ENCODE results near the gene ZNF286A.
A peak's percentile ranks its signal among the peaks of the same experiment; 100 is the strongest.
"Not testable (repeated sequence)": the region's sequence is repeated elsewhere in the genome, so short reads cannot be mapped to it uniquely, and the experiment has no call there.

Gene ZNF286A

DNA sequence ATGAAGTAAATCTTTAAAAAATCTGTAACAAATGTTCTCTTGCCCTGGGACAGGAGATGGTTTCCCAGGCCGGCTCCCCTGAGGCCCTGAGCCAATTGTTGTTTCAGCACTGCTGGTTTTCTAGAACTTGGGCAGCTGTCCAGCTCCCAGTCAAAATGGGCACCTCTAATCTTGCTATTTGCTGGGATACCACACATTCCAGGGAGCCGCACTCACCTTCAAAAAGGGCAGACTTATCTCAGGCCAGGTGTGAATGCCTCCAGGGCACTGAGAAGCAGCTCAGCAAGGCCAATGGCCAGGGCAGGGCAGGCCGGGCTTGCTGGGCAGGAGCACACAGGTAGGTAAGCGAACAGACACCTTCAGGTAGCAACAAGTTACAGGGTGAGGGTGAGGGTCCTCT lies 39.9 kb upstream of the ZNF286A start:
- Histone ChIP-seq H3K27ac (ENCODE audit: low read length) (no peak overlapping the region), H3K4me3 (ENCODE audit: low read length in 2 of 2) (no peak overlapping the region), H3K36me3 (ENCODE audit: control insufficient read depth in 2 of 2, insufficient read depth in 2 of 2, low read length in 2 of 2) (peaks cover 0 to 6% of the 10 kb centered on the region in 2 donors), H3K9ac (ENCODE audit: low read length in 2 of 2) (no peak overlapping the region), H3K4me1 (ENCODE audit: control insufficient read depth, insufficient read depth, low read length) (no peaks in the 10 kb centered on the region), H3K27me3 (ENCODE audit: control insufficient read depth in 1 of 2, insufficient read depth in 2 of 2, low read length in 2 of 2) (no peaks in the 10 kb centered on the region), H3K9me3 (ENCODE audit: control insufficient read depth in 2 of 2, low read length in 2 of 2) (no peaks in the 10 kb centered on the region)

DNA sequence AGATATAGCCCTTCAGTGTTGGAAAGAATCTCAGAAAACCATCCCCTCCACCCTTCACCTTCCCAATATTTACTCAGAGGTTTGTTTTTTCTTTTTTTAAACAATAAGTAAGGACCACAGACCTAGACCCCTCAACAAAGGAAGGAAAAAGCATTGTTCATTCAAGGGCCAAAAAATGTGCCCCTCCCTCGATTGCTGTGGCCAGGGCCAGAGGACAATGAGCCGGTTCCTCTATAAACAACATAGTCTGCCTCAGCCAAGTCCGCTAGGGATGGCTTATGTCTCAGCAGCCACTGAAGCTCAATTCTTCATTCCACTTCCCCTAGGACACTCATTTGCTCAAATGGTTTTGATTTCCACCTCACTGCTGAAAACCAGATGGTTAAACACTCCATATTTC lies 39.5 kb upstream of the ZNF286A start:
- no peaks in the 10 kb centered on the region for H3K9me3 ChIP-seq (ENCODE audit: control insufficient read depth in 2 of 2, low read length in 2 of 2)
- no peaks in the 10 kb centered on the region for H3K27me3 ChIP-seq (ENCODE audit: control insufficient read depth in 1 of 2, insufficient read depth in 2 of 2, low read length in 2 of 2)
- peaks cover 0 to 6% of the 10 kb centered on the region in 2 donors for H3K36me3 ChIP-seq (ENCODE audit: control insufficient read depth in 2 of 2, insufficient read depth in 2 of 2, low read length in 2 of 2)
- H3K4me1 ChIP-seq (ENCODE audit: control insufficient read depth, insufficient read depth, low read length), result no peaks in the 10 kb centered on the region
- no peak overlapping the region for H3K27ac ChIP-seq (ENCODE audit: low read length)
- H3K9ac ChIP-seq (ENCODE audit: low read length in 2 of 2), result no peak overlapping the region
- no peak overlapping the region for H3K4me3 ChIP-seq (ENCODE audit: low read length in 2 of 2)

DNA sequence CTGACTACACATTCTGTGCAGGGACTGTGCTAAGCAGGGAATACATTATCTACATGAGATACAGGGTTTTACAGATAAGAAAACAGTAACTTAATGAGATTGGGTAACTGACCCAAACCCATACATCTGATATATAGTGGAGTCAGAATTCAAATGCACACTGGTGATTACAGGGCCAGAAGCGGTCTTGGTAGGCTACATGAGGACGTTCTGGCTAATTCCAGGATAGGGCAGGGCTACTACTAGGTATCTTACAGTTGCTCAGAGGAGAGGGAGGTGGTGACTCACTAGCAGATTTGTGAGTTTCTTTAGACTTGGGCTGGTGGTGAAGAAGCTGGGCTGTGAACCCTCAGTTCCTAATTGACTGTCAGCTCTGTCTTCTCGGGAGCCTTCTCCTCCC lies 36.9 kb upstream of the ZNF286A start:
- Histone ChIP-seq H3K9ac (ENCODE audit: low read length in 2 of 2) (no peak overlapping the region), H3K4me1 (ENCODE audit: control insufficient read depth, insufficient read depth, low read length) (no peaks in the 10 kb centered on the region), H3K27me3 (ENCODE audit: control insufficient read depth in 1 of 2, insufficient read depth in 2 of 2, low read length in 2 of 2) (no peaks in the 10 kb centered on the region), H3K9me3 (ENCODE audit: control insufficient read depth in 2 of 2, low read length in 2 of 2) (no peaks in the 10 kb centered on the region), H3K4me3 (ENCODE audit: low read length in 2 of 2) (no peak overlapping the region), H3K27ac (ENCODE audit: low read length) (no peak overlapping the region), H3K36me3 (ENCODE audit: control insufficient read depth in 2 of 2, insufficient read depth in 2 of 2, low read length in 2 of 2) (peaks cover 0 to 6% of the 10 kb centered on the region in 2 donors)

DNA sequence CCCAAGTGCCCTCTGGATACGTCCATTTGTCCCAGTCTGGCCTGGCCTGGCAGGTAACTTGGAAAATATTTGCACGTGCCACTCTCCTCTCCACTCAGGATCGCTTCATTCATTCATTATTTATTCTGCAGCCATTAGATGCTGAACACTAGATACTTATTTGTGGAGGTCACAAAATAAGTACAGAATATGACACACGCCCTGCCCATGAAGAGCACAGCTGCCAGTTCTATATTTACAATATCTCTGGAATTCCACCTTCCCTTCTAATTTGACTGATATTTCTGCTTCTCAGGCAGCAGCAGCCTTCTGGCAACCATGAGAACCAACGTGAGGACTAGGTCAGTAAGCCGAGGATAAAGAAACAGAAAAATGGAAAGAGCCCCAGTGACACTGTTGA lies 36.4 kb upstream of the ZNF286A start:
- no peak overlapping the region for H3K4me3 ChIP-seq (ENCODE audit: low read length in 2 of 2)
- no peaks in the 10 kb centered on the region for H3K9me3 ChIP-seq (ENCODE audit: control insufficient read depth in 2 of 2, low read length in 2 of 2)
- H3K4me1 ChIP-seq (ENCODE audit: control insufficient read depth, insufficient read depth, low read length), result no peaks in the 10 kb centered on the region
- H3K36me3 ChIP-seq (ENCODE audit: control insufficient read depth in 2 of 2, insufficient read depth in 2 of 2, low read length in 2 of 2), result peaks cover 0 to 6% of the 10 kb centered on the region in 2 donors
- no peak overlapping the region for H3K27ac ChIP-seq (ENCODE audit: low read length)
- no peak overlapping the region for H3K9ac ChIP-seq (ENCODE audit: low read length in 2 of 2)
- no peaks in the 10 kb centered on the region for H3K27me3 ChIP-seq (ENCODE audit: control insufficient read depth in 1 of 2, insufficient read depth in 2 of 2, low read length in 2 of 2)

DNA sequence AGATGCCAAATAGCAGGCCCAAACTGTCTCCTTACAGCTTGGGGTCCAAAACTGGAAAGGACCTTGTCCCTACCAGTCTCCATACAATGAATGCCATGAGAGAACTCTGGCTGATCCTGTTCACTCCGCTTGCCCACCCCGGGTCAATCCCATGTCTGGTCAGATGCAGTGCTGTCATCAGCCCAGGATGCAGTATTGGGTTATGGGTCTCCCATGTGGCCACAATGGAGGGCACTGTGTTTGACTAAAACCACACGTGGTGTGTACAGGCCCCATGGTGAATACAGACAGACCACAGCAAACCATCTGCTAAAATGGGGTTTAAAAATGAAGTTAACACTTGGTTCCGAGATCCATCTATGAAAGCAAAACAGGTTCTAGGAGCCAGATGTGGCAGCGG lies 35.9 kb upstream of the ZNF286A start:
- H3K4me3 ChIP-seq (ENCODE audit: low read length in 2 of 2), result no peak overlapping the region
- H3K4me1 ChIP-seq (ENCODE audit: control insufficient read depth, insufficient read depth, low read length), result no peaks in the 10 kb centered on the region
- H3K36me3 ChIP-seq (ENCODE audit: control insufficient read depth in 2 of 2, insufficient read depth in 2 of 2, low read length in 2 of 2), result peaks cover 0 to 6% of the 10 kb centered on the region in 2 donors
- H3K9me3 ChIP-seq (ENCODE audit: control insufficient read depth in 2 of 2, low read length in 2 of 2), result no peaks in the 10 kb centered on the region
- H3K9ac ChIP-seq (ENCODE audit: low read length in 2 of 2), result no peak overlapping the region
- no peaks in the 10 kb centered on the region for H3K27me3 ChIP-seq (ENCODE audit: control insufficient read depth in 1 of 2, insufficient read depth in 2 of 2, low read length in 2 of 2)
- no peak overlapping the region for H3K27ac ChIP-seq (ENCODE audit: low read length)

DNA sequence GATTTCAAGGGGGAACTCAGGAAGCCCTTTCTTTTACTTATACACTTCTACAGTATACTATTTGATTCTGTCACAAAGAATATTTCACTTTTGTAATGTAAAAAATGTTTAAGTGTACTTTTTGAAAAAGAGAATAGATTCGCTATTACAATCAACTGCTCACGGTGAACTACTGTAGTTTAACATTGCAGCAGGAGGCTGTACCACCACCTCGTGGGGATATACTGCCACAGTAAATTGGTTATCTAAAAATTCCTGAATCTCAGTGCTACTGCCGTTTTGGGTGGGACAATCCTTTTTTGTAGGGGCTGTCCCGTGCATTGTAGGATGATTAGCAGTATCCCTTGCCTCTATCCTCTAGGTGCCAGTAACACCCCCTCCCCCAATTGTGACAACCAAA lies 30.0 kb upstream of the ZNF286A start:
- not testable (repeated sequence) for H3K9ac ChIP-seq (ENCODE audit: low read length in 2 of 2); H3K9me3 ChIP-seq (ENCODE audit: control insufficient read depth in 2 of 2, low read length in 2 of 2); H3K27ac ChIP-seq (ENCODE audit: low read length); H3K4me1 ChIP-seq (ENCODE audit: control insufficient read depth, insufficient read depth, low read length); H3K36me3 ChIP-seq (ENCODE audit: control insufficient read depth in 2 of 2, insufficient read depth in 2 of 2, low read length in 2 of 2); H3K27me3 ChIP-seq (ENCODE audit: control insufficient read depth in 1 of 2, insufficient read depth in 2 of 2, low read length in 2 of 2); H3K4me3 ChIP-seq (ENCODE audit: low read length in 2 of 2)

DNA sequence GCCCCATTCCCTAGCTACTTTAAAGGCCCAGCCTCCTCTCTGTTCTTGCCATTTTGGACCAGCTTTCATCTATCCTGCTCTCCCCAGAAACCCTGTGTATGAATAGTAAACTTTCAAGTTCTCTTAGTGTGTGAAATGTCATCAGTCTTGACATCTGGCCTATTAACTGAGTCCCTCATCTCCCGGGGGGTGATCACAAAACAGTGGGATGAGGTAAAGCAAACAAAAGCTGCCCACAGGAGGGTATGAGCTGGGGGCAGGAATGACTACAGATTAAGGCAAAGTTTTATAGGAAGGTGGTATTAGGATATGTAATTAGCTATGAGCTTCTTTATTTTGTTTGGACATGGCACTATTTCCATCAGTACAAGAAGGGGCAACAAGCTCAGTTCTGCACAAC lies 24.9 kb upstream of the ZNF286A start:
- H3K36me3 ChIP-seq (ENCODE audit: control insufficient read depth in 2 of 2, insufficient read depth in 2 of 2, low read length in 2 of 2); H3K27me3 ChIP-seq (ENCODE audit: control insufficient read depth in 1 of 2, insufficient read depth in 2 of 2, low read length in 2 of 2); H3K9me3 ChIP-seq (ENCODE audit: control insufficient read depth in 2 of 2, low read length in 2 of 2); H3K4me3 ChIP-seq (ENCODE audit: low read length in 2 of 2); H3K9ac ChIP-seq (ENCODE audit: low read length in 2 of 2); H3K27ac ChIP-seq (ENCODE audit: low read length); H3K4me1 ChIP-seq (ENCODE audit: control insufficient read depth, insufficient read depth, low read length): not testable (repeated sequence)

DNA sequence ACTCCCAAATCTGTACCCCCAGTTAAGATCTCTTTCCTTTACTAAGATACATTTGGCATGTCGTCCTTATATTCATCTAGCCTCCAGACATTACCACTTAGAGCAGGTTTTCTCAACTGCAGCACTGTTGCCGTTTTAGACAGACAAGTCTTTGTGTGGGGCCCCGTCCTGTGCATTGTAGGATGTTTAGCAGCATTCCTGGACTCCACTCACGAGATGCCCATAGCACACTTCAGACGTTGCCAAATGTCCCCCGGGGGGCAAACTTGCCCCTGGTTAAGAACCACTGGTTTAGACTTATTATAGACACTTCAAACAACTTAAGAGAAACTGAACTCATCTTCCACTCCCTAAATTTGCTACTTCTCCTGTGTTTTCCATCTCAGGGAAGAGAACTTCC lies 23.6 kb upstream of the ZNF286A start:
- not testable (repeated sequence) for H3K4me3 ChIP-seq (ENCODE audit: low read length in 2 of 2); H3K27me3 ChIP-seq (ENCODE audit: control insufficient read depth in 1 of 2, insufficient read depth in 2 of 2, low read length in 2 of 2); H3K4me1 ChIP-seq (ENCODE audit: control insufficient read depth, insufficient read depth, low read length); H3K9me3 ChIP-seq (ENCODE audit: control insufficient read depth in 2 of 2, low read length in 2 of 2); H3K9ac ChIP-seq (ENCODE audit: low read length in 2 of 2); H3K36me3 ChIP-seq (ENCODE audit: control insufficient read depth in 2 of 2, insufficient read depth in 2 of 2, low read length in 2 of 2); H3K27ac ChIP-seq (ENCODE audit: low read length)

DNA sequence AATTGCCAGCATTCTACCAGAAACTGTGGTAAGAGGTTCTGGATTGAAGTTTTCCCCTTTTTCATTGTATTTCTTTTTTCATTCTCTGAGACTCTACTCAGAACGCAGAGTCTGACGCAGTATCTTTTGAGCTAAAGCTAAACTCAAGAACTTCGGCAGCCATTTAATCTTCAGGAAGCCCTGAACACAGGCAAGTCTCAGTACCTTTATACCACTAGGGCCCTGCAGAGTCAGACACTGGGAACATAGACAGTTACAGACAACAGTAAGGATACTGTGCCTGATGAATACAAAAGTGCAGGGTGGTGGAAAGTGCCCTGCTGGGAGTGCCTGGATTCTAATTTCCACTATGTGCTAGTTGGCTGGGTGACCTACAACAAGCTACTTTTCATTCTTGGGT lies 16.4 kb upstream of the ZNF286A start:
- H3K36me3 ChIP-seq (ENCODE audit: control insufficient read depth in 2 of 2, insufficient read depth in 2 of 2, low read length in 2 of 2); H3K27me3 ChIP-seq (ENCODE audit: control insufficient read depth in 1 of 2, insufficient read depth in 2 of 2, low read length in 2 of 2); H3K27ac ChIP-seq (ENCODE audit: low read length); H3K4me3 ChIP-seq (ENCODE audit: low read length in 2 of 2); H3K9ac ChIP-seq (ENCODE audit: low read length in 2 of 2); H3K9me3 ChIP-seq (ENCODE audit: control insufficient read depth in 2 of 2, low read length in 2 of 2); H3K4me1 ChIP-seq (ENCODE audit: control insufficient read depth, insufficient read depth, low read length): not testable (repeated sequence)

DNA sequence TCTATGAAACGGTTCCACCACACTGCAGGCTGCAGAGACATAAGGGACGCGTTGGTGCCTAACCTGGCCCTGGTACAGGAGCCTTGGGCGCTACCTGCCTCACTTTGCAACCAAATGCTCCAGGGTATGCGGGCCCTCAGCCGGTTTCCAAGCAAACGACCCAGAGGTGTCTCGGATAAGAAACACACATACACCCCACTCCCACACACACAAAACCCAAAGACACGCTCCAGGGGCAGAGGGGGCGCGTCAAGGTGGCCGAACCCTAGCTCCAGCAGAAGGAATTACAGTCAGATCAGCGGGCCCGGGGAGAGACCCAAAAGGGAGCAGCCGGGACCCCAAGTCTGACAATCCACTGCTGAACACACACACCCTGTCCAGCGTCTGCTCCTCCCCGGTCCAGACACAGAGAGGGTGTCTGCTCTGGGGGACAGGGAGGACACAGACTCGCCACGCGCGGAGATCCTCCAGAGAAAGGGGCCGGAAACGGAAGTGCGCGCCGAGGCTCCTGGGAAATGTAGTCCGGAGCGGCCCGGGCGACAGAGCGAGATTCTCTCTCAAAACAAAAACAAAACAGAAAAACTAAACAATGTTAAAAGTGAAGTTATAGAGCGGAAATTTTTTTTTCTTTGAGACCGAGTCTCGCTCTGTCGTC lies 15.6 kb upstream of the ZNF286A start, which contains the start of gene TRIM16:
Gene TRIM16, minus strand, starts transcription at position 488 of the 655 bp plus-strand sequence. CDS start 32,702 bp downstream, outside the sequence.
- not testable (repeated sequence) for H3K27me3 ChIP-seq (ENCODE audit: control insufficient read depth in 1 of 2, insufficient read depth in 2 of 2, low read length in 2 of 2); H3K36me3 ChIP-seq (ENCODE audit: control insufficient read depth in 2 of 2, insufficient read depth in 2 of 2, low read length in 2 of 2); H3K27ac ChIP-seq (ENCODE audit: low read length); H3K4me1 ChIP-seq (ENCODE audit: control insufficient read depth, insufficient read depth, low read length); H3K9me3 ChIP-seq (ENCODE audit: control insufficient read depth in 2 of 2, low read length in 2 of 2)
- Histone ChIP-seq H3K4me3 (ENCODE audit: low read length in 2 of 2) (peak within 1 kb of the TSS; percentile 74 to 75), H3K9ac (ENCODE audit: low read length in 2 of 2) (peak within 1 kb of the TSS; percentile 47 to 69)

DNA sequence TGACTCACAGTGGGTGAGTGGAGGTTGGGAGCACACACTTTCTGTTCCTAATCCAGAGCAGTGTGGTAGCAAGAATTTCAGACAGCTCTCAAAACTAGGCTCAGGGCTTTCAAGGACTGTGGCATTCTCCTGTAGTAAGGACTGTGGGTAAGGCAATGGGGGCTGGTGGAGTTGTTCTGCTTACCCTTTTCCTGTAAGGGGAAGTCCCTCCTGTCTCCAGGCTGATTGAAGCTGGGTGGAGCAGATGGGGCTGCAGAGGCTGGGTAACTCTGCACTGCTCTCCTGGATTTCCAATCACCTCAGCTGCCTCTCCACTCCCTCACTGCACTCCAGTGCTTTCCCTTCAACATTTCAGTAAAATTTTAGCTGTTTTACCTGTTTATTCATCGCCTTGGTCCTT lies 12.1 kb upstream of the ZNF286A start:
- H3K4me3 ChIP-seq (ENCODE audit: low read length in 2 of 2); H3K27me3 ChIP-seq (ENCODE audit: control insufficient read depth in 1 of 2, insufficient read depth in 2 of 2, low read length in 2 of 2); H3K36me3 ChIP-seq (ENCODE audit: control insufficient read depth in 2 of 2, insufficient read depth in 2 of 2, low read length in 2 of 2); H3K4me1 ChIP-seq (ENCODE audit: control insufficient read depth, insufficient read depth, low read length); H3K27ac ChIP-seq (ENCODE audit: low read length); H3K9me3 ChIP-seq (ENCODE audit: control insufficient read depth in 2 of 2, low read length in 2 of 2); H3K9ac ChIP-seq (ENCODE audit: low read length in 2 of 2): not testable (repeated sequence)
